ENCODE results near the gene REST. TPM values are rescaled to one million over a fixed set of nuclear protein-coding genes. Genes with fewer than 3 reads are reported as not detected.

Gene REST
- total RNA-seq (10 to 100 TPM; 55.7 to 86.4 (median 72.8) TPM), polyA plus RNA-seq (100 to 1,000 TPM; 174 to 203 TPM), total RNA-seq (121 reads per million, percentile 87 among the genes with 10 or more reads in this experiment)

- intact Hi-C loops (cut with micrococcal nuclease), result loop anchor here (1.0 to 10.0 kb wide), 22 partner anchors 23 to 1963 kb away; partner anchors contain the start of genes AASDH (in 2 of the 2), CEP135 (in 2 of the 2), CLOCK (in 2 of the 2) and NOA1 (in 2 of the 2)
- no peaks in the 10 kb centered on the region for H3K9me3 ChIP-seq (ENCODE audit: control insufficient read depth in 2 of 3, low read length in 3 of 3)
- H3K4me3 Mint-ChIP-seq, result peak within 1 kb of the TSS; percentile 90 to 98 (median 96)
- peaks cover 0 to 13% (median 0%) of the 10 kb centered on the region in 5 donors for H3K27me3 Mint-ChIP-seq
- H3K27ac Mint-ChIP-seq, result peak within 1 kb of the TSS; percentile 85 to 99 (median 93)
- POLR2A ChIA-PET, result interaction anchor here (0.9 to 5.8 kb wide), 6 partner anchors 33 to 520 kb away, joined by 3 to 142 read pairs (median 8); partner anchors contain the start of genes AASDH, NOA1, PAICS and POLR2B
- peaks cover 4 to 19% (median 7%) of the 10 kb centered on the region in 5 donors for H3K36me3 Mint-ChIP-seq
- peak within 1 kb of the TSS; percentile 80 for H3K27ac ChIP-seq (ENCODE audit: low read depth, low read length)
- no peaks in the 10 kb centered on the region for H3K27me3 ChIP-seq (ENCODE audit: control insufficient read depth in 2 of 2, insufficient read depth in 2 of 2, low read length in 2 of 2)
- ATAC-seq (peak; percentile 89), DNase-seq (peak; percentile 80 to 95 (median 88))
- CTCF ChIA-PET, result interaction anchor here (0.8 to 1.9 kb wide), 5 partner anchors 31 to 472 kb away, joined by 3 to 12 read pairs (median 4); partner anchors contain the start of genes NOA1, PAICS, POLR2B and PPAT
- H3K4me1 Mint-ChIP-seq, result peaks cover 35 to 53% (median 44%) of the 10 kb centered on the region in 7 donors
- H3K9me3 Mint-ChIP-seq, result peaks cover 0 to 4% (median 0%) of the 10 kb centered on the region in 11 donors
- peak within 1 kb of the TSS; percentile 92 for H3K4me3 ChIP-seq (ENCODE audit: low read length)
- peaks cover 26 to 33% of the 10 kb centered on the region in 2 donors for H3K4me1 ChIP-seq (ENCODE audit: control insufficient read depth in 2 of 2, insufficient read depth in 2 of 2, low read length in 2 of 2)
- H3K36me3 ChIP-seq (ENCODE audit: control insufficient read depth in 2 of 3, insufficient read depth in 3 of 3, low read length in 3 of 3), result peaks cover 0 to 4% (median 0%) of the 10 kb centered on the region in 3 experiments
These were observed at the start of gene REST for GRCh38 chr4:56907489-56908205. Gene REST (plus strand): TSS chr4:56907900. CDS start chr4:56910639, 2,739 bp downstream.

GRCh38 chr4:56859841-56860240 lies 47.9 kb upstream of the REST start:
- Histone ChIP-seq H3K9me3 (ENCODE audit: control insufficient read depth in 2 of 3, low read length in 3 of 3) (no peaks in the 10 kb centered on the region), H3K27ac (ENCODE audit: low read depth, low read length) (no peak overlapping the region), H3K36me3 (ENCODE audit: control insufficient read depth in 2 of 3, insufficient read depth in 3 of 3, low read length in 3 of 3) (no peaks in the 10 kb centered on the region), H3K27me3 (ENCODE audit: control insufficient read depth in 2 of 2, insufficient read depth in 2 of 2, low read length in 2 of 2) (no peaks in the 10 kb centered on the region), H3K4me1 (ENCODE audit: control insufficient read depth in 2 of 2, insufficient read depth in 2 of 2, low read length in 2 of 2) (no peaks in the 10 kb centered on the region), H3K4me3 (ENCODE audit: low read length) (no peak overlapping the region)
- ChIA-PET POLR2A (no interaction called here), CTCF (no interaction called here)
- Mint-ChIP-seq H3K9me3 (no peaks in the 10 kb centered on the region), H3K4me3 (no peak overlapping the region), H3K27ac (no peak overlapping the region), H3K36me3 (no peaks in the 10 kb centered on the region), H3K27me3 (peaks cover 0 to 11% (median 0%) of the 10 kb centered on the region in 5 donors), H3K4me1 (peaks cover 0 to 5% (median 0%) of the 10 kb centered on the region in 7 donors)
- DNase-seq (no peak), ATAC-seq (no peak)
- intact Hi-C loops (cut with micrococcal nuclease), result no loop called here

- peaks cover 0 to 11% (median 0%) of the 10 kb centered on the region in 5 donors for H3K27me3 Mint-ChIP-seq
- H3K27ac Mint-ChIP-seq, result no peak overlapping the region
- DNase-seq (no peak), ATAC-seq (no peak)
- no peak overlapping the region for H3K4me3 Mint-ChIP-seq
- Histone ChIP-seq H3K9me3 (ENCODE audit: control insufficient read depth in 2 of 3, low read length in 3 of 3) (no peaks in the 10 kb centered on the region), H3K27me3 (ENCODE audit: control insufficient read depth in 2 of 2, insufficient read depth in 2 of 2, low read length in 2 of 2) (no peaks in the 10 kb centered on the region), H3K36me3 (ENCODE audit: control insufficient read depth in 2 of 3, insufficient read depth in 3 of 3, low read length in 3 of 3) (no peaks in the 10 kb centered on the region), H3K4me3 (ENCODE audit: low read length) (no peak overlapping the region), H3K4me1 (ENCODE audit: control insufficient read depth in 2 of 2, insufficient read depth in 2 of 2, low read length in 2 of 2) (no peaks in the 10 kb centered on the region), H3K27ac (ENCODE audit: low read depth, low read length) (no peak overlapping the region)
- no peaks in the 10 kb centered on the region for H3K36me3 Mint-ChIP-seq
- peaks cover 0 to 5% (median 0%) of the 10 kb centered on the region in 7 donors for H3K4me1 Mint-ChIP-seq
- intact Hi-C loops (cut with micrococcal nuclease), result no loop called here
- H3K9me3 Mint-ChIP-seq, result no peaks in the 10 kb centered on the region
- ChIA-PET POLR2A (interaction anchor here (0.6 kb wide), 1 partner anchor 17 kb away, joined by 3 read pairs; no protein-coding TSS in a partner anchor), CTCF (no interaction called here)
These were observed 46.9 kb upstream of the REST start for GRCh38 chr4:56860781-56861180.

GRCh38 chr4:56861360-56861759 lies 46.3 kb upstream of the REST start:
- intact Hi-C loops (cut with micrococcal nuclease), result no loop called here
- H3K9me3 ChIP-seq (ENCODE audit: control insufficient read depth in 2 of 3, low read length in 3 of 3), result no peaks in the 10 kb centered on the region
- POLR2A ChIA-PET, result interaction anchor here (0.7 kb wide), 1 partner anchor 12 kb away, joined by 3 read pairs; no protein-coding TSS in a partner anchor

GRCh38 chr4:56863441-56864139 lies 44.1 kb upstream of the REST start:
- Mint-ChIP-seq H3K27me3 (no peaks in the 10 kb centered on the region), H3K4me3 (no peak overlapping the region), H3K27ac (no peak overlapping the region), H3K36me3 (no peaks in the 10 kb centered on the region), H3K9me3 (no peaks in the 10 kb centered on the region), H3K4me1 (peaks cover 0 to 5% (median 0%) of the 10 kb centered on the region in 7 donors)
- no peaks in the 10 kb centered on the region for H3K4me1 ChIP-seq (ENCODE audit: control insufficient read depth in 2 of 2, insufficient read depth in 2 of 2, low read length in 2 of 2)
- DNase-seq (no peak), ATAC-seq (peak; percentile 64)
- CTCF ChIA-PET, result no interaction called here
- no peaks in the 10 kb centered on the region for H3K27me3 ChIP-seq (ENCODE audit: control insufficient read depth in 2 of 2, insufficient read depth in 2 of 2, low read length in 2 of 2)
- intact Hi-C loops (cut with micrococcal nuclease), result no loop called here
- H3K36me3 ChIP-seq (ENCODE audit: control insufficient read depth in 2 of 3, insufficient read depth in 3 of 3, low read length in 3 of 3), result no peaks in the 10 kb centered on the region
- H3K4me3 ChIP-seq (ENCODE audit: low read length), result no peak overlapping the region
- H3K9me3 ChIP-seq (ENCODE audit: control insufficient read depth in 2 of 3, low read length in 3 of 3), result no peaks in the 10 kb centered on the region
- POLR2A ChIA-PET, result no interaction called here
- no peak overlapping the region for H3K27ac ChIP-seq (ENCODE audit: low read depth, low read length)

More at GRCh38 chr4:56861360-56861759, 46.3 kb upstream of the REST start:
- Histone ChIP-seq H3K27ac (ENCODE audit: low read depth, low read length) (no peak overlapping the region), H3K4me3 (ENCODE audit: low read length) (no peak overlapping the region), H3K27me3 (ENCODE audit: control insufficient read depth in 2 of 2, insufficient read depth in 2 of 2, low read length in 2 of 2) (no peaks in the 10 kb centered on the region), H3K36me3 (ENCODE audit: control insufficient read depth in 2 of 3, insufficient read depth in 3 of 3, low read length in 3 of 3) (no peaks in the 10 kb centered on the region), H3K4me1 (ENCODE audit: control insufficient read depth in 2 of 2, insufficient read depth in 2 of 2, low read length in 2 of 2) (no peaks in the 10 kb centered on the region)
- no peak for ATAC-seq
- no peak overlapping the region for H3K4me3 Mint-ChIP-seq
- no peak overlapping the region for H3K27ac Mint-ChIP-seq
- no peak for DNase-seq
- CTCF ChIA-PET, result no interaction called here
- no peaks in the 10 kb centered on the region for H3K36me3 Mint-ChIP-seq
- peaks cover 0 to 5% (median 0%) of the 10 kb centered on the region in 7 donors for H3K4me1 Mint-ChIP-seq
- H3K27me3 Mint-ChIP-seq, result peaks cover 0 to 11% (median 0%) of the 10 kb centered on the region in 5 donors
- H3K9me3 Mint-ChIP-seq, result no peaks in the 10 kb centered on the region

GRCh38 chr4:56870946-56871345 lies 36.8 kb upstream of the REST start:
- Mint-ChIP-seq H3K36me3 (no peaks in the 10 kb centered on the region), H3K27ac (peak overlapping the region in 1 of 9 donors; percentile 1), H3K9me3 (no peaks in the 10 kb centered on the region), H3K4me1 (peaks cover 0 to 10% (median 7%) of the 10 kb centered on the region in 7 donors), H3K27me3 (peaks cover 0 to 5% (median 0%) of the 10 kb centered on the region in 5 donors), H3K4me3 (peak overlapping the region in 4 of 10 donors; percentile 32 to 57 (median 49))
- Histone ChIP-seq H3K4me1 (ENCODE audit: control insufficient read depth in 2 of 2, insufficient read depth in 2 of 2, low read length in 2 of 2) (peaks cover 0 to 6% of the 10 kb centered on the region in 2 donors), H3K4me3 (ENCODE audit: low read length) (no peak overlapping the region), H3K36me3 (ENCODE audit: control insufficient read depth in 2 of 3, insufficient read depth in 3 of 3, low read length in 3 of 3) (no peaks in the 10 kb centered on the region), H3K27me3 (ENCODE audit: control insufficient read depth in 2 of 2, insufficient read depth in 2 of 2, low read length in 2 of 2) (no peaks in the 10 kb centered on the region), H3K9me3 (ENCODE audit: control insufficient read depth in 2 of 3, low read length in 3 of 3) (no peaks in the 10 kb centered on the region), H3K27ac (ENCODE audit: low read depth, low read length) (no peak overlapping the region)
- DNase-seq (no peak), ATAC-seq (no peak)
- intact Hi-C loops (cut with micrococcal nuclease), result no loop called here
- ChIA-PET CTCF (no interaction called here), POLR2A (interaction anchor here (0.6 kb wide), 1 partner anchor 329 kb away, joined by 3 read pairs; no protein-coding TSS in a partner anchor)
